Left lung (tissue), 10 donors: ENCODE results near the gene FASTKD3. TPM values are rescaled to one million over a fixed set of nuclear protein-coding genes. Genes with fewer than 3 reads are reported as not detected.

Experiments
- ATAC-seq: fragments of 200-7000 bp; cut with Tn5 transposase; one replicate; pipeline ENCODE4 v1.9.1; 2020; ENCODE audit warnings: moderate library complexity
- DNase-seq, 4 donors: peaks; one replicate each; pipeline ENCODE4 v3.0.0-alpha.2; 2013 to 2020
- H3K27ac ChIP-seq, 2 donors: fragments of 200-600 bp; sonication (generic) in 1 of 2; one replicate each; pipeline versions ENCODE4 v1.5.0 to v1.8.0; 2020 to 2021
- H3K27me3 ChIP-seq, 2 donors: fragments of 200-600 bp; sonication (generic) in 1 of 2; one replicate each; pipeline versions ENCODE4 v1.5.0 to v1.8.0; 2020 to 2021
- H3K36me3 ChIP-seq, 2 donors: fragments of 200-600 bp; sonication (generic) in 1 of 2; one replicate each; pipeline versions ENCODE4 v1.5.0 to v1.8.0; 2020 to 2021
- H3K4me1 ChIP-seq, 2 donors: fragments of 200-600 bp; one replicate each; pipeline ENCODE4 v1.8.0; 2021
- H3K4me3 ChIP-seq, 2 donors: fragments of 200-600 bp; sonication (generic) in 1 of 2; one replicate each; pipeline versions ENCODE4 v1.5.0 to v1.8.0; 2020 to 2021; ENCODE audit warnings: mild to moderate bottlenecking in 1 of 2
- H3K9me3 ChIP-seq, 2 donors: fragments of 200-600 bp; sonication (generic) in 1 of 2; one replicate each; pipeline versions ENCODE4 v1.5.0 to v1.8.0; 2020 to 2021
- intact Hi-C, 2 donors: fragments of 100-400 bp; cut with DNase I; formaldehyde crosslinking; loops; one replicate each; pipeline versions ENCODE4 v1.11.2 to v1.14.2; 2022
- polyA plus RNA-seq, 6 donors: library from polyadenylated mRNA; unstranded; fragments of 120-200 nt; gene quantifications; one replicate each; pipeline ENCODE4 v1.2.1, GENCODE V29; 2013; ENCODE audit not compliant: insufficient read length in 6 of 6
- total RNA-seq, 2 donors: library from RNA; stranded (reverse); fragmentation: NEBNext Ultra II Directional; extraction: Animal tissue kit (Norgen Biotek cat#: 25700); gene quantifications; one replicate each; pipeline ENCODE4 v1.2.1, GENCODE V29; 2021
- TF ChIP-seq, protein P1 (sequence below), 2 donors: fragments of 200-600 bp; sonication (generic) in 1 of 2; IDR thresholded peaks; one replicate each; pipeline versions ENCODE4 v1.5.0 to v1.8.0; 2021; ENCODE audit warnings: antibody characterized with exemption in 2 of 2
- donor health status: DM: no; HTN: yes; CAD: no.
- donor health status: DM: no; HTN: no; CAD: no.

FASTKD3 gene
- total and polyA plus RNA-seq, 8 donors, result 8.4 to 28.8 (median 22.4) TPM

DNA sequence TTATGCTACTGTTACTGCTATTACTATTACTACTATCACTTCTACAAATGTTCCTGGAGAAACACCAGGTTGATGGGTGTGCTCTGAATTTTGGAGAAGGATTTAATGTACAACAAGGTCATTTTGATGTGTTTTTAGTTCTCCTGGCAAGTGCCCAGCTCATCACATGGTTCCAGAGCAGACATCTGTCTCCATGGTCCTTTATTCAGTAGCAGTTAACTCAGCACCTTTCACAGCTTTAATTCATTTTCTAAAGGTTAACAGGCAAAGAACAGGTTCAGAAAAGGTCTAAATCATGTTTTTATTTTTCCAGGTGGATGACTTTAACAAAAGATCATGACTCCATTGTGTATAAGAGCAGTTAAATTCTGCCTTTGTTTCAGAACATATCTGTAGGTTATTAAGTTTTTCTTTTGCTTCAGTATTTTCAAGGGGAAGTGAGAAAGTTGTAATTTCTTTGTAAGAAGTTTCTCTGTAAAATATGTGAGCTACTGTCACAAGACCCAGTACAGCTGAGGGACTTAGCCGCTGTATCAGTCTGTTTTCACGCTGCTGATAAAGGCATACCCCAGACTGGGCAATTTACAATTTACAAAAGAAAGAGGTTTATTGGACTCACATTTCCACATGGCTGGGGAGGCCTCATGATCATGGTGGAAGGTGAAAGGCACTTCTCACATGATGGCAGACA lies 42.1 kb upstream of the FASTKD3 start:
- H3K4me1 ChIP-seq, result no peaks in the 10 kb centered on the region

DNA sequence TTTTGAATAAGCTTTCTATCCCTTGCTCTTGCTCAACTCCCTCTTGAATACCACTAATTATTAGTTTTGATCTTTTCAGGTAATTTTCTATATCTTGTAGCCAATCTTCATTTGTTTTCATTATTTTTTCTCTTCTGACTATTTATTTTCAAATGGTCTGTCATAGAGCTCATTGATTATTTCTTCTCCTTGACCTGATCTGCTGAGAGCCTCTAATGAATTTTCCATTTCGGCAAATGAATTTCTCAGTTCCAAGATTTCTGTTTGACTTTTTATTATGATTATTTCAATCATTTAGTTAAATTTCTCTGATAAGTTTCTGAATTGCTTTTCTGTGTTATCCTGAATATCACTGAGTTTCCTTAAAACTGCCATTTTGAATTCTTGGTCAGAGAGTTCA lies 39.5 kb upstream of the FASTKD3 start:
- H3K27ac ChIP-seq, result no peak overlapping the region
- H3K27me3 ChIP-seq, result no peaks in the 10 kb centered on the region
- intact Hi-C loops, result no loop called here
- TF ChIP-seq, protein P1, sequence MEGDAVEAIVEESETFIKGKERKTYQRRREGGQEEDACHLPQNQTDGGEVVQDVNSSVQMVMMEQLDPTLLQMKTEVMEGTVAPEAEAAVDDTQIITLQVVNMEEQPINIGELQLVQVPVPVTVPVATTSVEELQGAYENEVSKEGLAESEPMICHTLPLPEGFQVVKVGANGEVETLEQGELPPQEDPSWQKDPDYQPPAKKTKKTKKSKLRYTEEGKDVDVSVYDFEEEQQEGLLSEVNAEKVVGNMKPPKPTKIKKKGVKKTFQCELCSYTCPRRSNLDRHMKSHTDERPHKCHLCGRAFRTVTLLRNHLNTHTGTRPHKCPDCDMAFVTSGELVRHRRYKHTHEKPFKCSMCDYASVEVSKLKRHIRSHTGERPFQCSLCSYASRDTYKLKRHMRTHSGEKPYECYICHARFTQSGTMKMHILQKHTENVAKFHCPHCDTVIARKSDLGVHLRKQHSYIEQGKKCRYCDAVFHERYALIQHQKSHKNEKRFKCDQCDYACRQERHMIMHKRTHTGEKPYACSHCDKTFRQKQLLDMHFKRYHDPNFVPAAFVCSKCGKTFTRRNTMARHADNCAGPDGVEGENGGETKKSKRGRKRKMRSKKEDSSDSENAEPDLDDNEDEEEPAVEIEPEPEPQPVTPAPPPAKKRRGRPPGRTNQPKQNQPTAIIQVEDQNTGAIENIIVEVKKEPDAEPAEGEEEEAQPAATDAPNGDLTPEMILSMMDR (IDR thresholded peaks at IDR 0.05), result no peak
- peaks cover 0 to 72% of the 10 kb centered on the region in 2 donors for H3K36me3 ChIP-seq
- no peaks in the 10 kb centered on the region for H3K4me1 ChIP-seq
- H3K9me3 ChIP-seq, result peaks cover 0 to 44% of the 10 kb centered on the region in 2 donors
- no peak for ATAC-seq
- no peak overlapping the region for H3K4me3 ChIP-seq
- DNase-seq, result no peak

More for the DNA sequence above, 42.1 kb upstream of the FASTKD3 start:
- Histone ChIP-seq H3K36me3 (peaks cover 0 to 50% of the 10 kb centered on the region in 2 donors), H3K27me3 (no peaks in the 10 kb centered on the region), H3K27ac (no peak overlapping the region), H3K4me3 (no peak overlapping the region), H3K9me3 (peaks cover 0 to 45% of the 10 kb centered on the region in 2 donors)
- intact Hi-C loops, result no loop called here
- ATAC-seq (no peak), DNase-seq (no peak)
- TF ChIP-seq, protein P1 (IDR thresholded peaks at IDR 0.05), result no peak

DNA sequence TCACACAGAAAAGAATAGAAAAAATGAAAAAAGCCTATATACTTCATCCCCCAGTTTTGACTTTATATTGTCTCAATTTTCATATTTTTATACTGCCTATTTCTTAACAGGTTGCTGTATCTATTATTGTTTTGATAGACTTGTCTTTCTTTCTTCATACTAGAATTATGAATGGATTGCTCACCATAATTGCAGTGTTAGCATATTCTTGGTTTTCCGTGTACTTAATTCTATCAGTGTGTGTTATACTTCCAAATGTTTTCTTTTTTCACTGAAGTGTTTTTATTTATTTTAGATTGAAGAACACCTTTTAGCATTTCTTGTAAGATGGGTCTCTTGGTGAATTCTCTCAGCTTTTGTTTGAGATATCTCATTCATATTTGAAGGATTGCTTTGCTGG lies 38.8 kb upstream of the FASTKD3 start:
- Histone ChIP-seq H3K36me3 (peaks cover 0 to 79% of the 10 kb centered on the region in 2 donors), H3K9me3 (peaks cover 0 to 37% of the 10 kb centered on the region in 2 donors), H3K4me1 (no peaks in the 10 kb centered on the region), H3K27ac (no peak overlapping the region), H3K4me3 (no peak overlapping the region), H3K27me3 (no peaks in the 10 kb centered on the region)
- intact Hi-C loops, result no loop called here
- DNase-seq (no peak), ATAC-seq (no peak)
- TF ChIP-seq, protein P1 (IDR thresholded peaks at IDR 0.05), result no peak

DNA sequence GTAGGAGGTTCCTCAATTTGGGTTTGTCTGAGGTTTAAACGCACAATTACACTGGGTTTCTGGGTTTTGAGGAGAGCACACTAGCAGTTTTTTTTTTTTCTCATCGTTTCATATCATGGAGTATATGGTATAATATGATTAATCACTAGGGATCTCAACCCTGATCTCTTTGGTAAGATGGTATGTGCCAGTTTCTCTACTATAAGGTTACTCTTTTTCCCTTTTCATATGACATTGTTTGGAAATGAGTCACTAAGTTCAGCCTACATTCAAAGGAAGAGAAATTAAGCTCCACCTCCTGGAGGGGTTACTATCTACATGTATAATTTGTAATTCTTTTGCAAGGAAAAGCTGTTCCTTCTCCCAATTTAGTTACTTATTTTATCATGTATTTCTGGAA lies 35.3 kb upstream of the FASTKD3 start:
- Histone ChIP-seq H3K4me1 (no peaks in the 10 kb centered on the region), H3K36me3 (peaks cover 0 to 96% of the 10 kb centered on the region in 2 donors), H3K4me3 (no peak overlapping the region), H3K27me3 (no peaks in the 10 kb centered on the region), H3K27ac (no peak overlapping the region), H3K9me3 (peaks cover 0 to 22% of the 10 kb centered on the region in 2 donors)
- intact Hi-C loops, result no loop called here
- DNase-seq, result no peak
- peak; percentile 39 for ATAC-seq
- TF ChIP-seq, protein P1 (IDR thresholded peaks at IDR 0.05), result no peak

DNA sequence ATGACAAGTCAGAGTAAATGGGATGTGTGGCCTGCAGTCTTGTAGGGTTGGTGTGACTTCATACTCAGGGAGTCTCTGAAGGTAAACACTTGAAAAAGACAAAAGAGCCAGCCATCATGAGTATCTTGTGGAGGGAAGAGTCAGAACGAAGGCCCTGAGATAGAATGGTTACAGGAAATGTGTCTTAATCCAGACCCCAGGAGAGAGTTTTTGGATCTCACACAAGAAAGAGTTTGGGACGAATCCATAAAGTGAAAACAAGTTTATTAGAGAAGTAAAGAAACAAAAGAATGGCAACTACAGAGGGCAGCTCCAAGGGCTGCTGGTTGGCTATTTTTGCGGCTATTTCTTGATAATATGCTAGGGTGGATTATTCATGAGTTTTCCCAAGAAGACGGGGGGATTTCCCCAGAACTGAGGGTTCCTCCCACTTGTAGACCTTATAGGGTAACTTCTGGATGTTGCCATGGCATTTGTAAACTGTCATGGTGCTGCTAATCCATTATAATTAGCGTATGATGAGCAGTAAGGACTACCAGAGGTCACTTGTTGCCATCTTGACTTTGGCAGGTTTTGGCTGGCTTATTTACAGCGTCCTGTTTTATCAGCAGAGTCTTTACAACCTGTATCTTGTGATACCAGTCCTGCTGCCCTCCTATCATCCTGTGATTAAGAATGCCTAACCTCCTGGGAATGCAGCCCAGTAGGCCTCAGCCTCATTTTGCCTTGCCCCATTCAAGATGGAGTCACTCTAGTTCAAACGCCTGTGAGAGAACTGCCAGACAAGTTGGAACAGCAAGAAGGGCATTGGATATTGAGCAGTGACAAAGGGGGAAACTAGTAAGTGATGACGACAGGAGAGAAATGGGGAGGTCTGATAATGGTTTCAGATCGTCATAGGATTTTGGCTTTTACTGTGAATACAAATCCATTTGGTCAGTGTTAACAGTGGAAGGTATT lies 34.1 kb upstream of the FASTKD3 start:
- Histone ChIP-seq H3K27me3 (no peaks in the 10 kb centered on the region), H3K27ac (no peak overlapping the region), H3K36me3 (peaks cover 0 to 96% of the 10 kb centered on the region in 2 donors), H3K4me3 (no peak overlapping the region), H3K4me1 (no peaks in the 10 kb centered on the region), H3K9me3 (peaks cover 0 to 9% of the 10 kb centered on the region in 2 donors)
- TF ChIP-seq, protein P1 (IDR thresholded peaks at IDR 0.05), result no peak
- intact Hi-C loops, result no loop called here
- no peak for DNase-seq
- ATAC-seq, result no peak
